Activated CD4-positive, alpha-beta memory T cell treated with anti-CD3 and anti-CD28 coated beads for 36 hours (primary cell): Measurements from ENCODE around the gene FADD. TPM values are rescaled to one million over a fixed set of nuclear protein-coding genes. Genes with fewer than 3 reads are reported as not detected.

Experiments used
- CTCF ChIA-PET: fragments of 350-600 bp; sonication (Branson Sonifier 250); formaldehyde crosslinking; loops from one replicate; lab custom pipeline; 2021; ENCODE audit warnings: antibody characterized with exemption, inconsistent platforms; lab: Charles Lee
- POLR2A ChIA-PET: fragments of 350-600 bp; sonication (Branson Sonifier 250); formaldehyde crosslinking; loops from one replicate; lab custom pipeline; 2021; ENCODE audit warnings: antibody characterized with exemption; lab: Charles Lee
- DNase-seq: peaks from one replicate; pipeline ENCODE4 v3.0.0-alpha.2; 2020
- H3K27ac Mint-ChIP-seq: one replicate; pipeline ENCODE4 v1.8.0; 2021; ENCODE audit warnings: mixed read lengths
- H3K27me3 Mint-ChIP-seq: one replicate; pipeline ENCODE4 v1.8.0; 2021; ENCODE audit warnings: mixed read lengths
- H3K36me3 Mint-ChIP-seq: one replicate; pipeline ENCODE4 v1.8.0; 2021; ENCODE audit warnings: mixed read lengths
- H3K4me1 Mint-ChIP-seq: one replicate; pipeline ENCODE4 v1.8.0; 2021; ENCODE audit warnings: low read depth, mixed read lengths
- H3K4me3 Mint-ChIP-seq: one replicate; pipeline ENCODE4 v1.8.0; 2021; ENCODE audit warnings: mild to moderate bottlenecking, mixed read lengths
- H3K9me3 Mint-ChIP-seq: one replicate; pipeline ENCODE4 v1.8.0; 2021; ENCODE audit warnings: mixed read lengths
- intact Hi-C: fragments of 100-400 bp; cut with micrococcal nuclease; formaldehyde crosslinking; loops from one replicate; pipeline ENCODE4 v1.15.1; 2023
- total RNA-seq, 2 experiments: library from RNA; stranded (reverse); gene quantifications; one replicate each; pipeline ENCODE4 v1.2.3, GENCODE V29; 2021

Gene FADD
- total RNA-seq, 2 experiments from 2014 or later: 31.8 to 33.9 TPM

DNA sequence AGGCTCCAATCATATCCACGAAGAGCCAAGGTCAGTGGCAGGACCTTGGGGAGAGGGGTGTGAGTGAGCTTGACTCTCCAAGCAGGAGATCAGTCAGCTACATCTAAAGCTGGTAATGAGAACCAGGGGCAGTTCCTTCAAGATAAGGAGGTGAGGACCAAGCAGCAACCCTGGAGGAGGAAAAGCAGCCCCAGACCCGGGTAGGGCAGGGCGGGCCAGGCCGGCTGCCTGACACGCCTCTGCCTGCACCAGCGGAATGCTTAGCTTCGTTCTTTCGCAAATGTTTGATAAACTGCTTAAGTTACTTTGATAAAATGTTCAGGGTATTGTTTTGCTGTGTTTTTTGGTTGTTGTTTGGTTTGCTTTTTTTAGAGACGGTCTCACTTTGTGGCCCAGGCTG lies 18.7 kb upstream of the FADD start:
- ChIA-PET CTCF (interaction anchor here (1.6 kb wide), 1 partner anchor 12 kb away, joined by 5 read pairs; no protein-coding TSS in a partner anchor), POLR2A (no interaction called here)
- DNase-seq: no peak
- Mint-ChIP-seq H3K27me3 (peaks cover 3% of the 10 kb centered on the region), H3K4me3 (no peak overlapping the region), H3K27ac (no peak overlapping the region), H3K36me3 (no peaks in the 10 kb centered on the region), H3K9me3 (no peaks in the 10 kb centered on the region), H3K4me1 (no peaks in the 10 kb centered on the region)
- intact Hi-C loops: no loop called here

DNA sequence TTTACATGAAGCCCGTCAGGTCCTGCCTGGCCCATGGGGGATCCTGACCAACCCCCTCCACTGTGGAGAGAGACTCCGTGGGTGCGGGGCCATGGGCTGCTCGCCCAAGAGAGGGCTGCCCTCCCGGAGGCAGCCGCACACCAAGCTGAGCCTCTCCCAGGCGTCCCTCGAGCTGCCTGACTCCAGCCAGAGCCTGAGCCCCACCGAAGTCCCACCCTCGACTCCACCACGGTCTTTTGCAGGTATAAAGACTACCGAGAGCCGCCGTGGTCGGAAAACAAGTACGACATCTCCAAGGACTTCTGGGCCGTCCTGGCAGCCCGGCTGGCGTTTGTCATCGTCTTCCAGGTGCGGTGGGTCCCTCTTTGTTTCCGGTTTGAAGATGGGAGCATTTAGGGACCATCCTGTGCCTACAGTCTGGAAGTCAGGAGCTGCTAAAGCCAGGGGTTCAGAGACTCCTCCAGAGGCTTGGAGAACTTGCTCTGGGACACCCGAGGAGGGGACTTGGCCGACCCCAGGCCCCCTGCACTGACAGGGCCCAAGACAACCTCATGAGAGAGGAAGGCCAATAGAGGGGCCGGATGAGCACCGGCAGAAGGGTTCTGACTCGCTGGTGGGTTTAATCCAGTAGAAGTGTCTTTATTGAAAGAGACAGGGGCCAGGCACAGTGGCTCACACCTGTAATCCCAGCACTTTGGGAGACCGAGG lies 17.6 kb upstream of the FADD start:
- H3K27ac Mint-ChIP-seq: no peak overlapping the region
- DNase-seq: no peak
- H3K36me3 Mint-ChIP-seq: no peaks in the 10 kb centered on the region
- intact Hi-C loops: no loop called here
- H3K4me1 Mint-ChIP-seq: no peaks in the 10 kb centered on the region
- H3K27me3 Mint-ChIP-seq: peaks cover 5% of the 10 kb centered on the region
- H3K4me3 Mint-ChIP-seq: no peak overlapping the region
- POLR2A ChIA-PET: no interaction called here
- CTCF ChIA-PET: interaction anchor here (2.4 kb wide), 1 partner anchor 10 kb away, joined by 10 read pairs; no protein-coding TSS in a partner anchor
- H3K9me3 Mint-ChIP-seq: no peaks in the 10 kb centered on the region

DNA sequence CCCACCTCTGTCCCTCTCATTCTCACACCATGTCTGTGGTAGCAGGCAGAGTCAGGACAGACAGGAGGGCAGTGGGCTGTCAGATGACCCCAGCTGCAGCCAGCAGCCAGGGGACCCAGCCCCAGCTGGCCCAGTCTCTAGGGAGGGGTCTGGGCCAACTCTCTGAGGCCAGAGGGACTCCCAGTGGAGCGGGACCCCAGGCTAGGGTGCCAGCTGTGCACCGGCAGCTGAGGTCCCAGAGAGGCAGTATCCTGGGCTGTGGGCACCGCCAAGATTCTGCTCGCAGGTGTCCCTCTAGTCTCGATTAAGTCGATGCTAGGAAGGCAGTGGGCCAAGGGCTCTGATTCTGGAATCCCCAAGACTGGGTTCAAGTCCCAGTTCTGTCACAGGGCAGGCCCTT lies 16.7 kb upstream of the FADD start:
- no peaks in the 10 kb centered on the region for H3K4me1 Mint-ChIP-seq
- no peak for DNase-seq
- no peaks in the 10 kb centered on the region for H3K36me3 Mint-ChIP-seq
- ChIA-PET POLR2A (interaction anchor here (0.5 kb wide), 1 partner anchor 54 kb away, joined by 3 read pairs; no protein-coding TSS in a partner anchor), CTCF (interaction anchor here (2.4 kb wide), 1 partner anchor 10 kb away, joined by 10 read pairs; no protein-coding TSS in a partner anchor)
- no peak overlapping the region for H3K4me3 Mint-ChIP-seq
- H3K27me3 Mint-ChIP-seq: peaks cover 10% of the 10 kb centered on the region
- H3K9me3 Mint-ChIP-seq: no peaks in the 10 kb centered on the region
- H3K27ac Mint-ChIP-seq: no peak overlapping the region
- intact Hi-C loops: no loop called here

DNA sequence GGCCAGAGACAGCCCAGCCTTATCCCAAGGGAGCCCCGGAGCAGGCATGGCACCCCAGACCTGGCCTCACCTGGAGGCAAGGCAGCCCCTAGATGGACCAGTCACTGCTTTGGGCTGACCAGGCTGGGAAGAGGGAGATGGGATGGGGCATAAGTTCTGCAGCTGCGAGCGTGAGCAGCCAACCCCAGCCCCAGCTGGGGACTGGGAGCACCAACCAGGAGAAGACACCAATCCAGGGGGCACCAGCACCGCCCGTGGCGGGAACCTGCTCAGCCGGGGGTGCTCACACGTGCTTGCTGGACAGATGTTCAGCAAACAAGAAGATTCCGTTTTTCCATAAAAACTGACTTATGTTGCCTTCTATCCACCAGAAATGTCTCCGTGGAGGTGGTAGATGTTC lies 16.2 kb upstream of the FADD start:
- intact Hi-C loops: no loop called here
- Mint-ChIP-seq H3K9me3 (no peaks in the 10 kb centered on the region), H3K27me3 (peaks cover 10% of the 10 kb centered on the region), H3K27ac (no peak overlapping the region), H3K36me3 (no peaks in the 10 kb centered on the region), H3K4me1 (no peaks in the 10 kb centered on the region), H3K4me3 (no peak overlapping the region)
- POLR2A ChIA-PET: interaction anchor here (0.5 kb wide), 1 partner anchor 54 kb away, joined by 3 read pairs; no protein-coding TSS in a partner anchor
- DNase-seq: no peak
- CTCF ChIA-PET: interaction anchor here (2.4 kb wide), 1 partner anchor 9 kb away, joined by 10 read pairs; no protein-coding TSS in a partner anchor

DNA sequence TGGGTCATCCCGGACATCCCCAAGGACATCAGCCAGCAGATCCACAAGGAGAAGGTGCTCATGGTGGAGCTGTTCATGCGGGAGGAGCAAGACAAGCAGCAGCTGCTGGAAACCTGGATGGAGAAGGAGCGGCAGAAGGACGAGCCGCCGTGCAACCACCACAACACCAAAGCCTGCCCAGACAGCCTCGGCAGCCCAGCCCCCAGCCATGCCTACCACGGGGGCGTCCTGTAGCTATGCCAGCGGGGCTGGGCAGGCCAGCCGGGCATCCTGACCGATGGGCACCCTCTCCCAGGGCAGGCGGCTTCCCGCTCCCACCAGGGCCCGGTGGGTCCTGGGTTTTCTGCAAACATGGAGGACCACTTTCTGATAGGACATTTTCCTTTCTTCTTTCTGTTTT lies 15.3 kb upstream of the FADD start:
- intact Hi-C loops: no loop called here
- no peak for DNase-seq
- ChIA-PET POLR2A (no interaction called here), CTCF (interaction anchor here (2.4 kb wide), 1 partner anchor 8 kb away, joined by 10 read pairs; no protein-coding TSS in a partner anchor)
- peaks cover 13% of the 10 kb centered on the region for H3K27me3 Mint-ChIP-seq
- H3K4me3 Mint-ChIP-seq: no peak overlapping the region
- H3K9me3 Mint-ChIP-seq: no peaks in the 10 kb centered on the region
- no peaks in the 10 kb centered on the region for H3K36me3 Mint-ChIP-seq
- H3K4me1 Mint-ChIP-seq: no peaks in the 10 kb centered on the region
- H3K27ac Mint-ChIP-seq: no peak overlapping the region

DNA sequence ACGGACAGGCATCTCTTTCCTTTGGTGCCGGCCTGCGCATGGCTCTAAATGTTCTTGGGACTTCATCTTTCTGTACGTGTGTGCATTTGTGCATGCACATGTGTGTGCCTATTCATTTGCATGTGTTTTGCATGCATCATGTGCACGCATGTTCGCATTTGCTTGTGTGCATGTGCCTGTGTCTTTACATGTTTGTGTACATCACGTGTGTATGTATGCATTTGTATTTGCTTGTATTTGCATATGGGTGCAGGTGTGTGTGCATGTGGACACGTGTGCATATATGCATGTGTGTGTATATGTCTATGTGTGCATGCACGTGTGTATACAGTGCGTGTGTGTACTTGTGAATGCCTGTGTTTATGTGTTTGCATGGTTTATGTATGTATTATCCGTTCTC lies 13.5 kb upstream of the FADD start:
- CTCF ChIA-PET: no interaction called here
- DNase-seq: no peak

DNA sequence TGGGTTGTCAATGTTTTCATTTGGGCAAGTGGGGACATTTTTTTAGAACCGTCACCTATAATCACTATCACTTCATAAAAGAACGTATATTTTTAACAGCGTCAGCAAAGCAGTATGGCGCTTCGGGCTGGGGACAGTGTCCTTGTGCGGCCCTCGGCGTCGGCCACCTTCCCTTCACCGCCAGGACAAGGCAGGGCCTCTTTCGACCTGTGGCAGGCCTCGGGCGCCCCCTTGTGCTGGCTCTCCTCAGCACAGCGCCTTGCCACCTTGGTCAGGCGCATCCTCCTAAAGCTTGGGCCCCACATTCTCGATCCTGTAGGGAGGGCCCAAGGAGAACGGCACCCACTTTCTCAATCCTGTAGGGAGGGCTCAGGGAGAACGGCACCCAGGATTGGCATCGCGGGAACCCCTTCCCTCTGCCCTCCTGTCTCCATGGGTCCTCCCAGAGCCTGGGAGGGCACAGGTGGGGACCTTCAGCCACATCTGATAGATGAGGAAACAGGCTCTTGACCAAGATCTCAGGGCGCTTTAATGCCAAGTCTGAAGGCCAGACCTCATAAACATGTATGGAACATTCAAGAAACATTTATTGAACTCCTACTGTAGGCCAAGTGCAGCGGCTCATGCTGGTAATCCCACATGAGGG lies 11.5 kb upstream of the FADD start:
- peak; percentile 75 for DNase-seq
- ChIA-PET CTCF (interaction anchor here (0.6 to 1.6 kb wide), 6 partner anchors 9 to 278 kb away, joined by 3 to 6 read pairs (median 4); no protein-coding TSS in a partner anchor), POLR2A (no interaction called here)
- Mint-ChIP-seq H3K27me3 (peaks cover 13% of the 10 kb centered on the region), H3K27ac (no peak overlapping the region), H3K4me1 (peaks cover 2% of the 10 kb centered on the region), H3K36me3 (no peaks in the 10 kb centered on the region), H3K9me3 (no peaks in the 10 kb centered on the region), H3K4me3 (no peak overlapping the region)
- intact Hi-C loops: no loop called here

More for the DNA sequence above, 13.5 kb upstream of the FADD start:
- Mint-ChIP-seq H3K4me3 (no peak overlapping the region), H3K27ac (no peak overlapping the region), H3K9me3 (no peaks in the 10 kb centered on the region), H3K27me3 (peaks cover 11% of the 10 kb centered on the region), H3K4me1 (no peaks in the 10 kb centered on the region), H3K36me3 (no peaks in the 10 kb centered on the region)
- intact Hi-C loops: no loop called here
- POLR2A ChIA-PET: no interaction called here

DNA sequence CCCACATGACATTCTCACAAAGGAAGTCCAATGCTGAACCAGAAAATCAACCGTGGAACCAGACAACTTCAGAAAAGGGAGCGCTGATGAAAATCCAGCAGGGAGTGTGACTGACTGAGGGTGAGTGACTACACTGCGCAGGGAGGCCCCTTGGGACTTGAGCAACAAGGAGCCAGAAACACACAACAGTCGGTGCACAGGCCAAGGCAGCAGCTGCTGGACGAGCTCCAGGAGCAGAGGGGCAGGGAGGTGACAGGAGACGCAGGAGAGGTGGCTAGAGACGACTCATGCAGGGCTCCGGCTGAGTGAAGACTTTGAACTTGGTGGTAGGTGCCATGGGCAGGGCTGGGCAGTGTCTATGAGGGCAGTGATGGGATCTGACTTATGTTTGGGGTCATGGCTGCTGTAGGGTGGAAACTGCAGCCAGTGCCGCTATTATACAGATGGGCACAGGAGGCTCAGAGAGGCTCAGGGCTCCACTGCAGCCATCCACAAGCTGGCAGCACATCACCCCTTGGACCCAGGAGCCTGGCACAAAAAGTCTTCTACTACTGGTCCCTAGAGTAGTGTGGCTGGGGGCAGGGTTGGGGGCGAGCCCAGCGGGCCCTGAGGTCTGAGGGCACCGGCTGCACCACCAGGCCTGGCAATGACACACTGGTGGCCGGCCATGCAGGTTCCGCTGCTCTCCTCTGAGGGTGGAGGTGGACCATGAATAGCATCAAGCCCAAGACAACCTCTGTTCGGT lies 10.3 kb upstream of the FADD start:
- H3K9me3 Mint-ChIP-seq: no peaks in the 10 kb centered on the region
- ChIA-PET POLR2A (no interaction called here), CTCF (interaction anchor here (1.0 to 1.6 kb wide), 5 partner anchors 7 to 280 kb away, joined by 3 to 6 read pairs (median 5); no protein-coding TSS in a partner anchor)
- H3K4me1 Mint-ChIP-seq: peaks cover 2% of the 10 kb centered on the region
- no peaks in the 10 kb centered on the region for H3K36me3 Mint-ChIP-seq
- DNase-seq: no peak
- H3K27ac Mint-ChIP-seq: no peak overlapping the region
- intact Hi-C loops: no loop called here
- H3K27me3 Mint-ChIP-seq: peaks cover 13% of the 10 kb centered on the region
- no peak overlapping the region for H3K4me3 Mint-ChIP-seq

DNA sequence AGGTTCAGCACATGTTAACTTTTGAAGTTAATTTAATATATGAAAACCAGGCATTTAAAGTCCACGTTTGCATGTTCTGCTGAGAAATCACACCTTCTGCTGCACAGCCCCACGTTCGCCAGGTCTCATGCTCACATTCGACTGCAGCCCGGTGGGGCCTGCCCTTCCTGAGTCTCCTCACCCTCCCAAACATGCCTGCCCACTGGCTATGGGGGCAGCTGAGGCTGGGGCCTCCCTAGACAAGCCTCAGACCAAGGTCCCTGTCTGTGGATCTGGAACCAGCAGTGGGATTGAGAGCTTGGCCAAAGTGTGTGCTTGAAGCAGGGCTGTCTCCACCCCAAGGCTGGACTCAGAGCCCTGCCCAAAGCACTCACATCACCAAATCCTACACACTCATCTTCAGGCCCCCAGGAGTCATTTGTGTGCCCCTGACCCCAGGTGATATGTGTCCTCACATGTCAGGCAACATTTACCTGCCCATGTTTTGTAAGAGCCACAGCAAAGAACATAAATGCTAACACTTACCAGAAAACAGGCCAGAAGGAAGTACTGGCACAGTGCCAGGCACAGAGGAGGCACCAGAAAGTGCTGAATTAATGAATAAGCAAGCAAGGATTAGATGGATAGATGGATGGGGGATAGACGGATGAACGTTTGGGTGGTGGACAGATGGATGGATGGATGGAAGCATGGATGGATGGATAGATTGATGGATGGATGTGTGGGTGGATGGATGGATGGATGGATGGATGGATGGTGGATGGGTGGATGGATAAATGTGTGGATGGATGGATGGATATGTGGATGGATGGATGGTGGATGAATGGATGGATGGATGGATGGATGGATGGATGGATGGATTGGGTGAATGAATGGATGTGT lies 9.4 kb upstream of the FADD start:
- no peak for DNase-seq
- no peak overlapping the region for H3K27ac Mint-ChIP-seq
- H3K9me3 Mint-ChIP-seq: no peaks in the 10 kb centered on the region
- peaks cover 13% of the 10 kb centered on the region for H3K27me3 Mint-ChIP-seq
- intact Hi-C loops: no loop called here
- H3K4me1 Mint-ChIP-seq: peaks cover 2% of the 10 kb centered on the region
- ChIA-PET CTCF (no interaction called here), POLR2A (no interaction called here)
- no peak overlapping the region for H3K4me3 Mint-ChIP-seq
- H3K36me3 Mint-ChIP-seq: no peaks in the 10 kb centered on the region

DNA sequence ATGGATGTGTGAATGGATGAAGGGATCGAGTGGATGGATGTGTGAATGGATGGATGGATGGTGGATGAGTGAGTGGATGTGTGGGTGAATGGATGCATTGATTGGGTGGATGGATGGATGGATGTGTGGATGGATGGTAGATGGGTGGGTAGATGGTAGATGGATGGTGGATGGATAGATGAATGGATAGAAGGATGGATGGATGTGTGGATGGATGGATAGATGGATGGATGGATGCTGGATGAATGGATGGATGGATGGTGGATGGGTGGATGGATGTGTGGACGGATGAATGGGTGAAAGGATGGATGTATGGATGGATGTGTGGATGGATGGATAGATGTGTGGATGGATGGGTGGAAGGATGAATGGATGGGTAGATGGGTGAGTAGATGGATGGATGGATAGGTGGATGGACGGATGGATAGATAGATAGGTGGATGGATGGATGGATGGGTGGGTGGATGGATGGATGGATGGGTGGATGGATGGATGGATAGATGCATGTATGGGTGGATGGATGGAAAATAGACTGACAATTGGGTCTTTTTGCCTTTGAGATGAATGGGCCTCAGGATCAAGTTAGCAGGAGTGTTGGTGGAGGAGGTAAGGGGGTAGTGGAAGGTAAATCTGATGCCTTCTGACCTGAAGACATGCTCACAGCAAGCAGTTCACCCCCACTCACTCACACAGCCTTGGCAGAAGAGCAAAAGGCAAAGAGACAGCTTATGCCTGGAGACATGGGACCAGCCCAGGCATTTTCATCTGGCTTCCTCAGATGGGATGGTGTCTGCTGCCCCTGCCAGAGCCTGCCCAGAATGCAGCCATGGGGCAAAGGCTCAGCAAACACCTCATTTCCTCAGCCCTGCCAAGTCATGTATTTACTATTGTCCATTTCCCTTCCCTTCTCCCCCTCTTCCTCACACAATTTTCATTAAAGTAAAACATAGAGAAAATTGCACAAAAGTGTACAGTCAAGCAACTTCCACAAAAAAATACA lies 8.0 kb upstream of the FADD start:
- POLR2A ChIA-PET: no interaction called here
- Mint-ChIP-seq H3K36me3 (no peaks in the 10 kb centered on the region), H3K4me3 (no peak overlapping the region), H3K9me3 (no peaks in the 10 kb centered on the region), H3K27ac (no peak overlapping the region), H3K4me1 (peaks cover 2% of the 10 kb centered on the region), H3K27me3 (peaks cover 15% of the 10 kb centered on the region)
- intact Hi-C loops: no loop called here
- DNase-seq: no peak
- CTCF ChIA-PET: interaction anchor here (0.6 to 2.4 kb wide), 9 partner anchors 9 to 280 kb away, joined by 3 to 27 read pairs (median 6); no protein-coding TSS in a partner anchor
